Jurkat, Clone E6-1 (cell line): ENCODE data around the gene CNGA3.

Source experiments
- DNase-seq: peaks from one replicate; pipeline ENCODE4 v3.0.0-alpha.2; 2011; ENCODE audit warnings: low read depth, low spot score
- H3K4me3 ChIP-seq: 2 replicates; pipeline ENCODE4 v1.5.1; 2011; ENCODE audit warnings: mild to moderate bottlenecking, low read length, control low read depth, moderate library complexity

CNGA3 gene

GRCh38 chr2:98374286-98374685 lies 28.0 kb downstream of the CNGA3 start:
- no peak overlapping the region for H3K4me3 ChIP-seq
- no peak for DNase-seq

- no peak for DNase-seq
- no peak overlapping the region for H3K4me3 ChIP-seq
These were observed 28.8 kb downstream of the CNGA3 start for GRCh38 chr2:98374958-98375570.

- no peak for DNase-seq
- H3K4me3 ChIP-seq = no peak overlapping the region
These were observed 30.1 kb downstream of the CNGA3 start for GRCh38 chr2:98376301-98376910.

- no peak for DNase-seq
- no peak overlapping the region for H3K4me3 ChIP-seq
These were observed 30.7 kb downstream of the CNGA3 start for GRCh38 chr2:98376996-98377395.

GRCh38 chr2:98377544-98377943 lies 31.3 kb downstream of the CNGA3 start:
- DNase-seq = no peak
- no peak overlapping the region for H3K4me3 ChIP-seq

GRCh38 chr2:98378196-98378595 lies 31.9 kb downstream of the CNGA3 start:
- no peak overlapping the region for H3K4me3 ChIP-seq
- peak; percentile 20 for DNase-seq

- no peak for DNase-seq
- H3K4me3 ChIP-seq = no peak overlapping the region
These were observed 32.6 kb downstream of the CNGA3 start for GRCh38 chr2:98378901-98379300.

- no peak overlapping the region for H3K4me3 ChIP-seq
- DNase-seq = no peak
These were observed 33.3 kb downstream of the CNGA3 start for GRCh38 chr2:98379311-98380202.

GRCh38 chr2:98380203-98380535 lies 33.9 kb downstream of the CNGA3 start:
- DNase-seq = no peak
- H3K4me3 ChIP-seq = no peak overlapping the region

GRCh38 chr2:98381494-98381893 lies 35.2 kb downstream of the CNGA3 start:
- DNase-seq = no peak
- no peak overlapping the region for H3K4me3 ChIP-seq

- DNase-seq = no peak
- no peak overlapping the region for H3K4me3 ChIP-seq
These were observed 35.8 kb downstream of the CNGA3 start for GRCh38 chr2:98382086-98382485.

- DNase-seq = no peak
- no peak overlapping the region for H3K4me3 ChIP-seq
These were observed 36.5 kb downstream of the CNGA3 start for GRCh38 chr2:98382739-98383138.

GRCh38 chr2:98383166-98383565 lies 36.9 kb downstream of the CNGA3 start:
- H3K4me3 ChIP-seq = no peak overlapping the region
- no peak for DNase-seq

GRCh38 chr2:98385050-98385699 lies 38.9 kb downstream of the CNGA3 start:
- DNase-seq = peak; percentile 76

GRCh38 chr2:98387478-98387877 lies 41.2 kb downstream of the CNGA3 start:
- no peak for DNase-seq
- H3K4me3 ChIP-seq = no peak overlapping the region

More at GRCh38 chr2:98385050-98385699, 38.9 kb downstream of the CNGA3 start:
- no peak overlapping the region for H3K4me3 ChIP-seq

GRCh38 chr2:98388081-98388480 lies 41.8 kb downstream of the CNGA3 start:
- no peak for DNase-seq
- no peak overlapping the region for H3K4me3 ChIP-seq

GRCh38 chr2:98388601-98389250 lies 42.5 kb downstream of the CNGA3 start:
- no peak for DNase-seq
- H3K4me3 ChIP-seq = no peak overlapping the region

GRCh38 chr2:98389251-98389605 lies 43.0 kb downstream of the CNGA3 start:
- no peak overlapping the region for H3K4me3 ChIP-seq
- DNase-seq = no peak
